Sigmoid colon (tissue), 3 donors: ENCODE measurements around the gene CNOT11.

Source experiments
- POLR2A ChIP-seq, 2 donors: fragments of 450-650 bp; IDR thresholded peaks; one replicate each; pipeline ENCODE4 v1.6.1; 2016; ENCODE audit warnings: antibody characterized with exemption in 2 of 2, mild to moderate bottlenecking in 2 of 2, moderate library complexity in 2 of 2
- TF ChIP-seq, protein P1 (sequence below), 4 experiments: fragments of 450-650 bp in 3 of 4; fragments of 200-600 bp in 1 of 4; IDR thresholded peaks; one replicate each; pipeline ENCODE4 v1.5.1; 2016 to 2019; ENCODE audit warnings: antibody characterized with exemption in 4 of 4, mild to moderate bottlenecking in 3 of 4, moderate library complexity in 2 of 4

DNA sequence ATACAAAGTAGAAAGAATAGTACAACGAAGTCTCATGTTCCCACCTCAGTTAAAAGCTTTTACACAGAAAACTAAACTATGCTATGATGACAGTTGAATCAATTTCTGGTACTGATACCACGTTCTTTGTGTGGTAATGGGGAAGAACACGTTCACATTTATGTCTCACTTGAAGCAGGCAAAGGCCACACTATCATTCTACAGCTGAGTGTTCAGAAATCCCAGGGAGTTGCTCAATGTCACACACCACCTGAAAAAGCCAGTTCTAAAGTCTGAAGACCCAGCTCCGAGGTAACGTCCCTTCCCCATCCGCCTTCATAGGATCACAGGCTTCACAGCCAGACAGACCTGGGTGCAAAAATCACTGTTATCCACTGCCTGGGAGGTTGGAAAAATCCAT, 46.9 kb downstream of the CNOT11 start:
- TF ChIP-seq, protein P1, sequence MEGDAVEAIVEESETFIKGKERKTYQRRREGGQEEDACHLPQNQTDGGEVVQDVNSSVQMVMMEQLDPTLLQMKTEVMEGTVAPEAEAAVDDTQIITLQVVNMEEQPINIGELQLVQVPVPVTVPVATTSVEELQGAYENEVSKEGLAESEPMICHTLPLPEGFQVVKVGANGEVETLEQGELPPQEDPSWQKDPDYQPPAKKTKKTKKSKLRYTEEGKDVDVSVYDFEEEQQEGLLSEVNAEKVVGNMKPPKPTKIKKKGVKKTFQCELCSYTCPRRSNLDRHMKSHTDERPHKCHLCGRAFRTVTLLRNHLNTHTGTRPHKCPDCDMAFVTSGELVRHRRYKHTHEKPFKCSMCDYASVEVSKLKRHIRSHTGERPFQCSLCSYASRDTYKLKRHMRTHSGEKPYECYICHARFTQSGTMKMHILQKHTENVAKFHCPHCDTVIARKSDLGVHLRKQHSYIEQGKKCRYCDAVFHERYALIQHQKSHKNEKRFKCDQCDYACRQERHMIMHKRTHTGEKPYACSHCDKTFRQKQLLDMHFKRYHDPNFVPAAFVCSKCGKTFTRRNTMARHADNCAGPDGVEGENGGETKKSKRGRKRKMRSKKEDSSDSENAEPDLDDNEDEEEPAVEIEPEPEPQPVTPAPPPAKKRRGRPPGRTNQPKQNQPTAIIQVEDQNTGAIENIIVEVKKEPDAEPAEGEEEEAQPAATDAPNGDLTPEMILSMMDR (IDR thresholded peaks at IDR 0.05) = no peak
- no peak for TF ChIP-seq POLR2A (IDR thresholded peaks at IDR 0.05)
